ENCODE data around the gene CCT8L2. TPM values are rescaled to one million over a fixed set of nuclear protein-coding genes. Genes with fewer than 3 reads are reported as not detected.
"Not testable (repeated sequence)": the region's sequence is repeated elsewhere in the genome, so short reads cannot be mapped to it uniquely, and the experiment has no call there.

CCT8L2 gene, protein sequence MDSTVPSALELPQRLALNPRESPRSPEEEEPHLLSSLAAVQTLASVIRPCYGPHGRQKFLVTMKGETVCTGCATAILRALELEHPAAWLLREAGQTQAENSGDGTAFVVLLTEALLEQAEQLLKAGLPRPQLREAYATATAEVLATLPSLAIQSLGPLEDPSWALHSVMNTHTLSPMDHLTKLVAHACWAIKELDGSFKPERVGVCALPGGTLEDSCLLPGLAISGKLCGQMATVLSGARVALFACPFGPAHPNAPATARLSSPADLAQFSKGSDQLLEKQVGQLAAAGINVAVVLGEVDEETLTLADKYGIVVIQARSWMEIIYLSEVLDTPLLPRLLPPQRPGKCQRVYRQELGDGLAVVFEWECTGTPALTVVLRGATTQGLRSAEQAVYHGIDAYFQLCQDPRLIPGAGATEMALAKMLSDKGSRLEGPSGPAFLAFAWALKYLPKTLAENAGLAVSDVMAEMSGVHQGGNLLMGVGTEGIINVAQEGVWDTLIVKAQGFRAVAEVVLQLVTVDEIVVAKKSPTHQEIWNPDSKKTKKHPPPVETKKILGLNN
- polyA plus RNA-seq (2011; rRNA removed) (not detected in 2 replicates), polyA minus RNA-seq (2011; rRNA and poly(A)+ RNA removed) (not detected in 2 replicates)

GRCh38 chr22:16592710-16593109 lies at the start of gene CCT8L2:
TSS of gene CCT8L2 (minus strand) at chr22:16592810. CDS start at chr22:16592550, 260 bp downstream.
- H3K27me3 ChIP-seq (ENCODE audit: control insufficient read depth, insufficient read depth, low read length); POLR2A ChIA-PET; H3K36me3 ChIP-seq (ENCODE audit: control insufficient read depth, insufficient read depth, low read length); CTCF ChIA-PET; H3K4me3 ChIP-seq (ENCODE audit: low read depth, low read length); DNase-seq (ENCODE audit: low read depth): not testable (repeated sequence)

DNA sequence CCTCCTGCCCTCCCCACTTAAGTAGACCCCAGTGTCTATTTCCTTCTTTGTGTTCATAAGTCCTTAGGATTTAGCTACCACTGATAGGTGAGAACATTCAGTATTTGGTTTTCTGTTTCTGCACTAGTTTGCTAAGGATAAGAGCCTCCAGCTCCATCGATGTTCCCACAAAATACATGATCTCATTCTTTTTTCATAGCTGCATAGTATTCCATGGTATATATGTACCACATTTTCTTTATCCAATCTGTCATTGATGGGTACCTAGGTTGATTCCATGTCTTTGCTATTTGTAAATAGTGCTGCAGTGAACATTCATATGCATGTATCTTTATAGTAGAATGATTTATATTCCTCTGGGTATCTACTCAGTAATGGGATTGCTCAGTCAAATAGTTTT lies 42.8 kb upstream of the CCT8L2 start:
- H3K36me3 ChIP-seq (ENCODE audit: control insufficient read depth, insufficient read depth, low read length); CTCF ChIA-PET; POLR2A ChIA-PET; H3K27me3 ChIP-seq (ENCODE audit: control insufficient read depth, insufficient read depth, low read length); DNase-seq (ENCODE audit: low read depth); H3K4me3 ChIP-seq (ENCODE audit: low read depth, low read length): not testable (repeated sequence)

GRCh38 chr22:16634092-16634491 lies 41.5 kb upstream of the CCT8L2 start:
- H3K4me3 ChIP-seq (ENCODE audit: low read depth, low read length); POLR2A ChIA-PET: not testable (repeated sequence)

DNA sequence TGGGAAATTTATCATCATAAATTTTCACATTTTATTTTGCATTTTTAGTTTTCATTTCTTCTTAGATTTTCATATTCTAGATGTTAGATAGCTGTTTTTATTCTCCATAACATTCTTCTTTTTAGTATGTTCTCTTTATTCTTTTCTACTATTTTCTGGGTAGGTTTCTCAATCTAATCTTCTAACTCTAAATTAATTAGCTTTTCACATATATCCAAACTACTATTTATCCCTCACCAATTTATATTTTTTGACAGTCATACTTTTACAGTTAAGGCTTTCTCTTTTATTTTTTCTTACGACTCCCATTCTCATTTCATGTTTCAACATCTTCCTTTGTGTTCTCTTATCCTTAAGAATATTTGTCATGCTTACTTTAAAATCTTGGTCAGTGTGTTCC lies 35.9 kb upstream of the CCT8L2 start:
- H3K36me3 ChIP-seq (ENCODE audit: control insufficient read depth, insufficient read depth, low read length); POLR2A ChIA-PET; CTCF ChIA-PET; H3K4me3 ChIP-seq (ENCODE audit: low read depth, low read length); DNase-seq (ENCODE audit: low read depth); H3K27me3 ChIP-seq (ENCODE audit: control insufficient read depth, insufficient read depth, low read length): not testable (repeated sequence)

More at GRCh38 chr22:16634092-16634491, 41.5 kb upstream of the CCT8L2 start:
- DNase-seq (ENCODE audit: low read depth); H3K36me3 ChIP-seq (ENCODE audit: control insufficient read depth, insufficient read depth, low read length); CTCF ChIA-PET; H3K27me3 ChIP-seq (ENCODE audit: control insufficient read depth, insufficient read depth, low read length): not testable (repeated sequence)

- POLR2A ChIA-PET; H3K36me3 ChIP-seq (ENCODE audit: control insufficient read depth, insufficient read depth, low read length); H3K4me3 ChIP-seq (ENCODE audit: low read depth, low read length); H3K27me3 ChIP-seq (ENCODE audit: control insufficient read depth, insufficient read depth, low read length); DNase-seq (ENCODE audit: low read depth); CTCF ChIA-PET: not testable (repeated sequence)
These were observed 32.4 kb upstream of the CCT8L2 start for GRCh38 chr22:16625018-16625417.

DNA sequence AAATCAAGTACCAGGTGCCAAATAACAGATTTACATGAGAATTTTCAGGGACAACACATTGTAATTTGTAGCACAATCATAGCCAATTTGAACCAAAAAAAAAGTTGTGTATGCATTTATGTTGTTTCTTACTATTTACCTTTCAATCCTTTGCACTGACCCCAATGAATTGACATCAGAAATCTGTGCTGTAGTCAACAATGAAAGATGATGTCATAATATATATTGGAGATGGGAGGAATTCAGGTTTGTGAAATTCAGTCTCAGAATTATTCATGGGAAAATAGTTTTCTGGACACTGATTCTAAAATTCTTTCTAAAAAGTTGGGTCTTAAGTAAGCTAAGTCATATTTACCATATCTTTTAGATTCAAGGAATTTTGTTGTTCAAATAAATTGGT lies 31.0 kb upstream of the CCT8L2 start:
- H3K27me3 ChIP-seq (ENCODE audit: control insufficient read depth, insufficient read depth, low read length); H3K4me3 ChIP-seq (ENCODE audit: low read depth, low read length); DNase-seq (ENCODE audit: low read depth); CTCF ChIA-PET; POLR2A ChIA-PET; H3K36me3 ChIP-seq (ENCODE audit: control insufficient read depth, insufficient read depth, low read length): not testable (repeated sequence)

DNA sequence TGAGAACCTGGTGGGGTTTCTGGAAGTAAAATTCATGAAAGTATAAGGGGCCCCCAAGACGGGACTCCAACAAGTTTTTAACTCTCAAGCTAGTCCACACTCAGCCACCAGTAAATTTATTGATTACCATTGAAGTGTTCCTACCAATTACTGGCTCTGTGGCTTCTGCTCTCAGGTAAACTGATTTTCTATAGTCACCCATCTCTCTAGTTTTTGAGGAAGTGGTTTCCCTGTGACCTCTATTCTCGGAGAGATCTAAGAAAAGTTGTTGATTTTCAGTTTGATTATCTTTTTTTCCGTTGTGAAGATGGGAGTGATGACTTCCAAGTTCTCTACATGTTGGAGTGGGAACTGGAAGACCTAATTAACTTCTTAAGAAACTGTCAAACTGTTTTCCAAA lies 24.9 kb upstream of the CCT8L2 start:
- H3K4me3 ChIP-seq (ENCODE audit: low read depth, low read length); DNase-seq (ENCODE audit: low read depth); CTCF ChIA-PET; POLR2A ChIA-PET; H3K27me3 ChIP-seq (ENCODE audit: control insufficient read depth, insufficient read depth, low read length); H3K36me3 ChIP-seq (ENCODE audit: control insufficient read depth, insufficient read depth, low read length): not testable (repeated sequence)

GRCh38 chr22:16616390-16616938 lies 23.9 kb upstream of the CCT8L2 start:
- CTCF ChIA-PET; H3K27me3 ChIP-seq (ENCODE audit: control insufficient read depth, insufficient read depth, low read length); DNase-seq (ENCODE audit: low read depth); POLR2A ChIA-PET; H3K36me3 ChIP-seq (ENCODE audit: control insufficient read depth, insufficient read depth, low read length); H3K4me3 ChIP-seq (ENCODE audit: low read depth, low read length): not testable (repeated sequence)

- DNase-seq (ENCODE audit: low read depth); CTCF ChIA-PET; POLR2A ChIA-PET; H3K4me3 ChIP-seq (ENCODE audit: low read depth, low read length); H3K27me3 ChIP-seq (ENCODE audit: control insufficient read depth, insufficient read depth, low read length); H3K36me3 ChIP-seq (ENCODE audit: control insufficient read depth, insufficient read depth, low read length): not testable (repeated sequence)
These were observed 23.1 kb upstream of the CCT8L2 start for GRCh38 chr22:16615606-16616245.

Measured in BJ (cell line).